ENCODE measurements around the gene CSRNP3. TPM values are rescaled to one million over a fixed set of nuclear protein-coding genes. Genes with fewer than 3 reads are reported as not detected.

Gene CSRNP3
- total RNA-seq, 1 experiment from 2014 or later: 39.5 TPM

DNA sequence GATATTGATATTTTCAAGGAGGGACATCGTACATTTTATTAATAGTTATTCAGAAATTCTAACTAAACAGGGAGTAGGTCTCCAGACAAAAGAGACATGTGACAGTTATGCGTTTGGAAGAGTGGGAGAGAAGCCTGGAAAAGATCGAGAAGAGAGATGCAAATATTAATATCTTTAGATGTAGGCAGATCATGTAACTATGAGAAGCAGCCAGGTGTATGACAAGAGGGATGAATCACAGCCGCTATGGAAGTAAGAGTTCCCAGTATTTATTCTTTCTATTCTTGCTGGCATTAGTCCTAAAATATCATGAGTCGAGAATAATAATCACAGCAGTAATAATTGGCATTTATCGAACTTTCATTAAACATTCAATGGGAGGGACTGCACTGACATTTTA lies 140.2 kb downstream of the CSRNP3 start:
- ChIA-PET POLR2A (ENCODE audit: low non-redundant PET) (interaction anchor here (0.7 kb wide), 1 partner anchor 140 kb away, joined by 11 read pairs; the partner anchor contains the start of gene CSRNP3), CTCF (interaction anchor here (1.1 kb wide), 1 partner anchor 22 kb away, joined by 6 read pairs; no protein-coding TSS in a partner anchor)
- Histone ChIP-seq H3K36me3 (ENCODE audit: insufficient read depth, low read length, poor library complexity, severe bottlenecking) (peaks cover 10% of the 10 kb centered on the region), H3K27ac (ENCODE audit: low read depth, low read length, poor library complexity, severe bottlenecking) (peak overlapping the region; percentile 86), H3K9me3 (ENCODE audit: low read depth, low read length, poor library complexity, severe bottlenecking) (no peaks in the 10 kb centered on the region), H3K4me1 (ENCODE audit: insufficient read depth, low read length, poor library complexity, severe bottlenecking) (peaks cover 54% of the 10 kb centered on the region), H3K27me3 (replicated peaks; ENCODE audit: insufficient read depth, low read depth, low read length, poor library complexity) (no peaks in the 10 kb centered on the region), H3K4me3 (ENCODE audit: low read depth, low read length, poor library complexity, severe bottlenecking) (peak overlapping the region; percentile 28)
- intact Hi-C loops (cut with micrococcal nuclease; ENCODE audit: unreplicated experiment): no loop called here
- TF ChIP-seq, protein P1, sequence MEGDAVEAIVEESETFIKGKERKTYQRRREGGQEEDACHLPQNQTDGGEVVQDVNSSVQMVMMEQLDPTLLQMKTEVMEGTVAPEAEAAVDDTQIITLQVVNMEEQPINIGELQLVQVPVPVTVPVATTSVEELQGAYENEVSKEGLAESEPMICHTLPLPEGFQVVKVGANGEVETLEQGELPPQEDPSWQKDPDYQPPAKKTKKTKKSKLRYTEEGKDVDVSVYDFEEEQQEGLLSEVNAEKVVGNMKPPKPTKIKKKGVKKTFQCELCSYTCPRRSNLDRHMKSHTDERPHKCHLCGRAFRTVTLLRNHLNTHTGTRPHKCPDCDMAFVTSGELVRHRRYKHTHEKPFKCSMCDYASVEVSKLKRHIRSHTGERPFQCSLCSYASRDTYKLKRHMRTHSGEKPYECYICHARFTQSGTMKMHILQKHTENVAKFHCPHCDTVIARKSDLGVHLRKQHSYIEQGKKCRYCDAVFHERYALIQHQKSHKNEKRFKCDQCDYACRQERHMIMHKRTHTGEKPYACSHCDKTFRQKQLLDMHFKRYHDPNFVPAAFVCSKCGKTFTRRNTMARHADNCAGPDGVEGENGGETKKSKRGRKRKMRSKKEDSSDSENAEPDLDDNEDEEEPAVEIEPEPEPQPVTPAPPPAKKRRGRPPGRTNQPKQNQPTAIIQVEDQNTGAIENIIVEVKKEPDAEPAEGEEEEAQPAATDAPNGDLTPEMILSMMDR (conservative IDR thresholded peaks at IDR 0.05; ENCODE audit: low read depth, low read length): no peak
- no peak for TF ChIP-seq EZH2 (IDR thresholded peaks at IDR 0.05; ENCODE audit: borderline replicate concordance, low read depth, low read length, poor library complexity, severe bottlenecking)
- DNase-seq (ENCODE audit: low spot score): no peak
- no TSS peak for BruUV-seq (replicated peaks)

GRCh38 chr2:165610591-165611029 lies 141.1 kb downstream of the CSRNP3 start:
- intact Hi-C loops (cut with micrococcal nuclease; ENCODE audit: unreplicated experiment): no loop called here
- TF ChIP-seq EZH2 (IDR thresholded peaks at IDR 0.05; ENCODE audit: borderline replicate concordance, low read depth, low read length, poor library complexity, severe bottlenecking): no peak
- TF ChIP-seq, protein P1 (conservative IDR thresholded peaks at IDR 0.05; ENCODE audit: low read depth, low read length): no peak
- Histone ChIP-seq H3K27ac (ENCODE audit: low read depth, low read length, poor library complexity, severe bottlenecking) (peak overlapping the region; percentile 86), H3K27me3 (replicated peaks; ENCODE audit: insufficient read depth, low read depth, low read length, poor library complexity) (no peaks in the 10 kb centered on the region), H3K9me3 (ENCODE audit: low read depth, low read length, poor library complexity, severe bottlenecking) (no peaks in the 10 kb centered on the region), H3K36me3 (ENCODE audit: insufficient read depth, low read length, poor library complexity, severe bottlenecking) (peaks cover 2% of the 10 kb centered on the region), H3K4me3 (ENCODE audit: low read depth, low read length, poor library complexity, severe bottlenecking) (peak overlapping the region; percentile 28), H3K4me1 (ENCODE audit: insufficient read depth, low read length, poor library complexity, severe bottlenecking) (peaks cover 46% of the 10 kb centered on the region)
- ChIA-PET POLR2A (ENCODE audit: low non-redundant PET) (no interaction called here), CTCF (no interaction called here)
- no TSS peak for BruUV-seq (replicated peaks)
- peak; percentile 96 for DNase-seq (ENCODE audit: low spot score)

DNA sequence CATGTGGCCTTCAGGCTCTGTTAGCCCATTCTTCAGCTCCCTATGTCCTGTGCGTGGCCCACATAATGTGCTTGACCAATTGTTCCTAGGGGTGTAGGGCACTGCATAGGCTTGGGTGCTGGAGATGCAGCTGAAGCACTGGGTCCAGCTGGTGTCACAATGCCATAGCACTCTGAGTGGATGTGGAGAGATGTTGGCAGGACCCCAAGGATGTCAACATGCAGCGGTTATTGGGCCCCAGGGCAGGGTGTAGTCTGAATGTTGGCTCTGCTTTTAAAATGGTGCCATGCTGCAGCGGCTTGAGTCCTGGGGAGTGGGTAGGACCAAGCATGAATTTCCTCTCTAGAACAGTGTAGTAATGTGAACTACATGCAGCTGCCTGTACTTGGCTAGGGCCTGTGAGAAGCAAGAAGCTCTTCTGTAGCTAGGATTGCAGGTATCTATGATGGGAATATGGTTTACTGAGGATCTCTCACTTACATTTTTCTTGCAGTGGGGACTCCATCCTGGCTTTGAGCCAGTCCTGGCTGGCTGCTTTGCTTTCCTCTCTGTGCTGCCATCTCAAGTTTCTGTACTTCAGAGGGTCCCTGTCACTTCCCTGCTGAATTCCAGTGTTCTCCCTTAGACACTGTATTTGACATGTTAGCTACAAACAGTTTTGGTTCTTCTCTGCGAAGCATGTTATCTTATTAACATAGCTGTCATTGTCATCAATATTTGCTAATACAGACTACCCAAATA lies 148.4 kb downstream of the CSRNP3 start:
- peak overlapping the region; percentile 41 for H3K27ac ChIP-seq (ENCODE audit: low read depth, low read length, poor library complexity, severe bottlenecking)
- BruUV-seq (replicated peaks): no TSS peak
- H3K4me3 ChIP-seq (ENCODE audit: low read depth, low read length, poor library complexity, severe bottlenecking): peak overlapping the region; percentile 1
- peaks cover 12% of the 10 kb centered on the region for H3K36me3 ChIP-seq (ENCODE audit: insufficient read depth, low read length, poor library complexity, severe bottlenecking)
- DNase-seq (ENCODE audit: low spot score): peak; percentile 67
- peaks cover 72% of the 10 kb centered on the region for H3K4me1 ChIP-seq (ENCODE audit: insufficient read depth, low read length, poor library complexity, severe bottlenecking)
- intact Hi-C loops (cut with micrococcal nuclease; ENCODE audit: unreplicated experiment): no loop called here
- H3K9me3 ChIP-seq (ENCODE audit: low read depth, low read length, poor library complexity, severe bottlenecking): peaks cover 12% of the 10 kb centered on the region
- TF ChIP-seq, protein P1 (conservative IDR thresholded peaks at IDR 0.05; ENCODE audit: low read depth, low read length): no peak
- ChIA-PET CTCF (no interaction called here), POLR2A (ENCODE audit: low non-redundant PET) (no interaction called here)
- no peaks in the 10 kb centered on the region for H3K27me3 ChIP-seq (replicated peaks; ENCODE audit: insufficient read depth, low read depth, low read length, poor library complexity)
